ENCODE results near the gene ACAT2. TPM values are rescaled to one million over a fixed set of nuclear protein-coding genes. Genes with fewer than 3 reads are reported as not detected.

ACAT2 gene
- polyA plus RNA-seq, 2 donors, result 59.7 to 73.5 TPM

GRCh38 chr6:159828074-159828473 is 66.2 kb downstream of the ACAT2 start:
- Histone ChIP-seq H3K9me3 (ENCODE audit: control insufficient read depth in 2 of 2, insufficient read depth in 1 of 2, low read depth in 1 of 2, low read length in 1 of 2) (no peaks in the 10 kb centered on the region), H3K27ac (ENCODE audit: low read depth in 2 of 2, low read length in 1 of 2) (no peak overlapping the region), H3K4me1 (ENCODE audit: control insufficient read depth in 2 of 2, insufficient read depth in 2 of 2, low read length in 1 of 2) (no peaks in the 10 kb centered on the region), H3K27me3 (ENCODE audit: control insufficient read depth in 1 of 2, insufficient read depth in 2 of 2, low read length in 2 of 2) (no peaks in the 10 kb centered on the region), H3K36me3 (ENCODE audit: control insufficient read depth in 2 of 2, insufficient read depth in 2 of 2, low read length in 1 of 2) (no peaks in the 10 kb centered on the region), H3K4me3 (ENCODE audit: low read depth in 1 of 2, low read length in 2 of 2) (no peak overlapping the region)
- 53% methylated on average over 7 of the region's 7 CpGs for WGBS, 2 donors

Other genes starting within 250 kb of the ACAT2 start
- gene SOD2, start 68.8 kb upstream of the ACAT2 start, polyA plus RNA-seq, result 100 to 1,000 TPM in 1 of 2 donors, 10 to 100 TPM in 1; 79.1 to 167 TPM
- gene WTAP, start 34.5 kb upstream of the ACAT2 start, polyA plus RNA-seq, result 10 to 100 TPM; 55.8 to 75.6 TPM
- 10 to 100 TPM; 71.3 to 93.6 TPM for gene TCP1, start 27.6 kb downstream of the ACAT2 start, polyA plus RNA-seq
- 100 to 1,000 TPM in 1 of 2 donors, 10 to 100 TPM in 1; 64.0 to 117 TPM for gene MRPL18, start 28.4 kb downstream of the ACAT2 start, polyA plus RNA-seq
- under 1 TPM; 0.02 to 0.20 TPM for gene PNLDC1, start 38.2 kb downstream of the ACAT2 start, polyA plus RNA-seq
- gene MAS1, start 128.9 kb downstream of the ACAT2 start, polyA plus RNA-seq, result not detected
- gene IGF2R, start 207.0 kb downstream of the ACAT2 start, polyA plus RNA-seq, result 10 to 100 TPM; 12.9 to 15.0 TPM

All from esophagus (tissue), 2 donors.